ENCODE data around the gene EPAS1.
"Not testable (repeated sequence)": the region's sequence is repeated elsewhere in the genome, so short reads cannot be mapped to it uniquely, and the experiment has no call there.

The EPAS1 gene

GRCh38 chr2:46394649-46395510 is 97.7 kb downstream of the EPAS1 start:
- no peak overlapping the region for H3K4me3 ChIP-seq (ENCODE audit: low read length)
- TF ChIP-seq, protein P1, sequence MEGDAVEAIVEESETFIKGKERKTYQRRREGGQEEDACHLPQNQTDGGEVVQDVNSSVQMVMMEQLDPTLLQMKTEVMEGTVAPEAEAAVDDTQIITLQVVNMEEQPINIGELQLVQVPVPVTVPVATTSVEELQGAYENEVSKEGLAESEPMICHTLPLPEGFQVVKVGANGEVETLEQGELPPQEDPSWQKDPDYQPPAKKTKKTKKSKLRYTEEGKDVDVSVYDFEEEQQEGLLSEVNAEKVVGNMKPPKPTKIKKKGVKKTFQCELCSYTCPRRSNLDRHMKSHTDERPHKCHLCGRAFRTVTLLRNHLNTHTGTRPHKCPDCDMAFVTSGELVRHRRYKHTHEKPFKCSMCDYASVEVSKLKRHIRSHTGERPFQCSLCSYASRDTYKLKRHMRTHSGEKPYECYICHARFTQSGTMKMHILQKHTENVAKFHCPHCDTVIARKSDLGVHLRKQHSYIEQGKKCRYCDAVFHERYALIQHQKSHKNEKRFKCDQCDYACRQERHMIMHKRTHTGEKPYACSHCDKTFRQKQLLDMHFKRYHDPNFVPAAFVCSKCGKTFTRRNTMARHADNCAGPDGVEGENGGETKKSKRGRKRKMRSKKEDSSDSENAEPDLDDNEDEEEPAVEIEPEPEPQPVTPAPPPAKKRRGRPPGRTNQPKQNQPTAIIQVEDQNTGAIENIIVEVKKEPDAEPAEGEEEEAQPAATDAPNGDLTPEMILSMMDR (IDR thresholded peaks at IDR 0.05; ENCODE audit: insufficient read depth, low read depth, low read length, missing control alignments) = no peak
- DNase-seq (ENCODE audit: low read depth) = no peak

DNA sequence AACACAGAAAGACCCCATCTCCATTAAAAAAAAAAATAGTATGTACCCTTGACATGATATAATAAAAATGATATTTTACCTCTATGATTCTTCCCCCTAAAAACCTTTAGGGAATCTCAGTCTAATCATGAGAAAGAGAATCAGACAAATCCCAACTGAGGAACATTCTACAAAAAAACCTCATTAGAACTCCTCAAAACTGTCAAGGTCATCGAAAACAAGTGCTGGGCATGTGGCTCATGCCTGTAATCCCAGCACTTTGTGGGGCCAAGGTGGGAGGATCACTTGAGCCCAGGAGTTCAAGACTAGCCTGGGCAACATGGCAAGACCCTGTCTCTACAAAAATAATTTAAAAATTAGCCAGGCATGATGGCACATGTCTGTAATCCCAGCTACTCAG is 98.5 kb downstream of the EPAS1 start:
- H3K4me3 ChIP-seq (ENCODE audit: low read length); DNase-seq (ENCODE audit: low read depth): not testable (repeated sequence)

DNA sequence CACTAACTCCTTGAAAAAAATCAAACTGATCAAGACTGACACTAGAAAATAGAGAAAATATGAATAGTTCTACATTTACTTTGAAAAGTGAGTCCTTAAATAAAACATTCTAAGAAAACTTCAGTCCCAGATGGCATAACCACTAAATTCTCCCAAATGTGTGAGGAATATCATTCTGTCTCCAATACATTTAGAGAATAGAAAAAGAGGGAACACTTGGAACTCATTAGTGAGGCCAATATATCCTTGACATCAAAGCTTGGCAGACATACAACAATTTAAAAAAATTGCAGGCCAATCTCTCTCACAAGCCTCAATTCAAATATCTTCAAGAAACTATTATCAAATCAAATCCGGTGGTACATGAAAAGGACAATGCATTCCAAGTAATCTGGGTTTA is 102.8 kb downstream of the EPAS1 start:
- DNase-seq (ENCODE audit: low read depth) = no peak
- TF ChIP-seq, protein P1 (IDR thresholded peaks at IDR 0.05; ENCODE audit: insufficient read depth, low read depth, low read length, missing control alignments) = no peak
- H3K4me3 ChIP-seq (ENCODE audit: low read length) = no peak overlapping the region

DNA sequence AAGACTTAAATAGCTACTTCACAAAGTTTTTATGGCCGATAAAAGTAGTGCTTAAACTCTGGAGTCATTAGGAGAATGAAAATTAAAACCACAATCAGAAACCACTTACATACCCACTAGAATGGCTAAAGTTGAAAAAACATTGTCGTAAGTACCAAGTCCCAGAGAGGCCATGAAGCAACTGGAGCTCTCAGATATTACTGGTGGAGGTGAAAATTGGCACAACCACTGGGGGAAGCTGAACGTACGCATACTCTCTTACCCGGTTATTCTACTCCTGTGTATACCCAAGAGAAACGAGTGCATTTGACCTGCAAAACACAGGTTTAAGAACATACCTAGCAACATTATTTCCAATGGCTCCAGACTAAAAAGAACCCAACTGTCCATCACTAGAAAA is 105.7 kb downstream of the EPAS1 start:
- DNase-seq (ENCODE audit: low read depth) = no peak
- no peak overlapping the region for H3K4me3 ChIP-seq (ENCODE audit: low read length)
- TF ChIP-seq, protein P1 (IDR thresholded peaks at IDR 0.05; ENCODE audit: insufficient read depth, low read depth, low read length, missing control alignments) = no peak

- no peak for DNase-seq (ENCODE audit: low read depth)
- H3K4me3 ChIP-seq (ENCODE audit: low read length) = no peak overlapping the region
These were observed 107.1 kb downstream of the EPAS1 start for GRCh38 chr2:46404181-46404759.

GRCh38 chr2:46407852-46408455 is 110.7 kb downstream of the EPAS1 start:
- DNase-seq (ENCODE audit: low read depth) = no peak
- TF ChIP-seq, protein P1 (IDR thresholded peaks at IDR 0.05; ENCODE audit: insufficient read depth, low read depth, low read length, missing control alignments) = no peak
- no peak overlapping the region for H3K4me3 ChIP-seq (ENCODE audit: low read length)

More at GRCh38 chr2:46404181-46404759, 107.1 kb downstream of the EPAS1 start:
- TF ChIP-seq, protein P1 (IDR thresholded peaks at IDR 0.05; ENCODE audit: insufficient read depth, low read depth, low read length, missing control alignments) = no peak

DNA sequence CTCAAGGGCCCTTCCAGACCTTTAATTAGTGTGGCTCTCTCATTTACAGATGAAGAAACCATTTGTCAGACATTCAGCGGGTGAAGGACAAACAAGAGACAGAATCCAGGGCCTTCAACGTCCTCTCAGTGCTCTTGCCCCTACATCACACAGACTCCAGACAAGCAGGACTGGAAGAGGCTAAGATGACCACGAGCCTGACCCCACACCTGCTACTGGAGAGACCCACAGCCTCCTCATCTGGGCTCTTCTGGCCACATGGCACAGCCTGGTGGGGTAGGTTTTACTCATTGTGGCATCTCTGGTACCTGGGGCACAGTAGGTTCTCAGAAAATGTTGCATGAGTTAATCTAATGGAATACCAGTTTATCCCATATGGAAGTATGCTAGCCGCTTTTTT is 112.5 kb downstream of the EPAS1 start:
- TF ChIP-seq, protein P1 (IDR thresholded peaks at IDR 0.05; ENCODE audit: insufficient read depth, low read depth, low read length, missing control alignments) = no peak
- DNase-seq (ENCODE audit: low read depth) = no peak
- H3K4me3 ChIP-seq (ENCODE audit: low read length) = no peak overlapping the region

Measured in epithelial cell of esophagus (primary cell).